ENCODE measurements around the gene TMEM53.

The TMEM53 gene

GRCh38 chr1:44662683-44663030 is 11.6 kb downstream of the TMEM53 start:
- DNase-seq: no peak

GRCh38 chr1:44661781-44662682 is 12.2 kb downstream of the TMEM53 start:
- Histone ChIP-seq H3K4me2 (ENCODE audit: insufficient read depth, low read length) (no peak overlapping the region), H4K20me1 (ENCODE audit: insufficient read depth, low read length) (no peaks in the 10 kb centered on the region), H3K4me3 (ENCODE audit: low read depth in 1 of 2, low read length in 2 of 2) (no peak overlapping the region), H3K36me3 (ENCODE audit: insufficient read depth, low read length) (no peaks in the 10 kb centered on the region), H3K79me2 (ENCODE audit: insufficient read depth, low read length) (no peaks in the 10 kb centered on the region), H3K9me3 (ENCODE audit: insufficient read depth, low read length, severe bottlenecking) (no peaks in the 10 kb centered on the region), H2AFZ (ENCODE audit: low read depth, low read length) (no peak overlapping the region), H3K27me3 (ENCODE audit: insufficient read depth, low read length, poor library complexity) (no peaks in the 10 kb centered on the region), H3K4me1 (ENCODE audit: insufficient read depth, low read length) (no peaks in the 10 kb centered on the region), H3K27ac (ENCODE audit: low read length) (no peak overlapping the region), H3K9ac (ENCODE audit: low read depth, low read length) (no peak overlapping the region)
- TF ChIP-seq EZH2 (IDR thresholded peaks at IDR 0.05; ENCODE audit: borderline replicate concordance, low read depth, low read length, severe bottlenecking) (no peak), CTCF (IDR thresholded peaks at IDR 0.05; ENCODE audit: borderline replicate concordance, extremely low read depth, low read length, poor library complexity, severe bottlenecking) (no peak)
- DNase-seq (no peak), ATAC-seq (ENCODE audit: insufficient read depth, low read depth) (no peak)

More at GRCh38 chr1:44662683-44663030, 11.6 kb downstream of the TMEM53 start:
- Histone ChIP-seq H3K9ac (ENCODE audit: low read depth, low read length) (no peak overlapping the region), H3K4me2 (ENCODE audit: insufficient read depth, low read length) (no peak overlapping the region), H3K4me1 (ENCODE audit: insufficient read depth, low read length) (no peaks in the 10 kb centered on the region), H4K20me1 (ENCODE audit: insufficient read depth, low read length) (no peaks in the 10 kb centered on the region), H3K9me3 (ENCODE audit: insufficient read depth, low read length, severe bottlenecking) (no peaks in the 10 kb centered on the region), H3K27ac (ENCODE audit: low read length) (no peak overlapping the region), H3K36me3 (ENCODE audit: insufficient read depth, low read length) (no peaks in the 10 kb centered on the region), H2AFZ (ENCODE audit: low read depth, low read length) (no peak overlapping the region), H3K4me3 (ENCODE audit: low read depth in 1 of 2, low read length in 2 of 2) (no peak overlapping the region), H3K79me2 (ENCODE audit: insufficient read depth, low read length) (no peaks in the 10 kb centered on the region), H3K27me3 (ENCODE audit: insufficient read depth, low read length, poor library complexity) (no peaks in the 10 kb centered on the region)
- TF ChIP-seq CTCF (IDR thresholded peaks at IDR 0.05; ENCODE audit: borderline replicate concordance, extremely low read depth, low read length, poor library complexity, severe bottlenecking) (no peak), EZH2 (IDR thresholded peaks at IDR 0.05; ENCODE audit: borderline replicate concordance, low read depth, low read length, severe bottlenecking) (no peak)
- no peak for ATAC-seq (ENCODE audit: insufficient read depth, low read depth)

GRCh38 chr1:44660176-44660575 is 14.1 kb downstream of the TMEM53 start:
- Histone ChIP-seq H3K27me3 (ENCODE audit: insufficient read depth, low read length, poor library complexity) (no peaks in the 10 kb centered on the region), H3K27ac (ENCODE audit: low read length) (no peak overlapping the region), H3K4me1 (ENCODE audit: insufficient read depth, low read length) (no peaks in the 10 kb centered on the region), H3K9me3 (ENCODE audit: insufficient read depth, low read length, severe bottlenecking) (no peaks in the 10 kb centered on the region), H3K9ac (ENCODE audit: low read depth, low read length) (no peak overlapping the region), H3K4me3 (ENCODE audit: low read depth in 1 of 2, low read length in 2 of 2) (no peak overlapping the region), H3K79me2 (ENCODE audit: insufficient read depth, low read length) (no peaks in the 10 kb centered on the region), H4K20me1 (ENCODE audit: insufficient read depth, low read length) (no peaks in the 10 kb centered on the region), H3K36me3 (ENCODE audit: insufficient read depth, low read length) (no peaks in the 10 kb centered on the region), H2AFZ (ENCODE audit: low read depth, low read length) (no peak overlapping the region), H3K4me2 (ENCODE audit: insufficient read depth, low read length) (no peak overlapping the region)
- DNase-seq (no peak), ATAC-seq (ENCODE audit: insufficient read depth, low read depth) (no peak)
- no peak for TF ChIP-seq CTCF (IDR thresholded peaks at IDR 0.05; ENCODE audit: borderline replicate concordance, extremely low read depth, low read length, poor library complexity, severe bottlenecking)
- no peak for TF ChIP-seq EZH2 (IDR thresholded peaks at IDR 0.05; ENCODE audit: borderline replicate concordance, low read depth, low read length, severe bottlenecking)

All from DND-41 (cell line).